HepG2 (cell line): ENCODE measurements around the gene ABCC3. TPM values are rescaled to one million over a fixed set of nuclear protein-coding genes. Genes with fewer than 3 reads are reported as not detected.

ENCODE experiments used
- AHDC1 ChIP-seq: sonication (generic); formaldehyde crosslinking; IDR thresholded peaks from 2 replicates; pipeline ENCODE4 v1.5.1; 2020; ENCODE audit warnings: mild to moderate bottlenecking, missing genetic modification reagents, borderline replicate concordance
- ATF7-NPFF ChIP-seq: sonication (generic); formaldehyde crosslinking; IDR thresholded peaks from 2 replicates; pipeline ENCODE4 v1.8.1; 2023; ENCODE audit warnings: mild to moderate bottlenecking, low read depth, missing genetic modification reagents, moderate library complexity
- CCDC6 ChIP-seq: sonication (generic); formaldehyde crosslinking; IDR thresholded peaks from 2 replicates; pipeline ENCODE4 v1.8.1; 2022; ENCODE audit warnings: mild to moderate bottlenecking, missing genetic modification reagents, moderate library complexity
- HMG20A ChIP-seq: IDR thresholded peaks from 2 replicates; pipeline ENCODE4 v1.6.1; 2016; ENCODE audit warnings: borderline replicate concordance
- HNRNPUL1 ChIP-seq: fragments of 200-400 bp; formaldehyde crosslinking; IDR thresholded peaks from 2 replicates; pipeline ENCODE4 v1.6.1; 2017; ENCODE audit warnings: low read depth, mild to moderate bottlenecking, low read length, moderate library complexity
- JUN ChIP-seq: sonication (generic); formaldehyde crosslinking; IDR thresholded peaks from 2 replicates; pipeline ENCODE4 v1.4.0; 2020; ENCODE audit warnings: mild to moderate bottlenecking, missing genetic modification reagents
- MAFG ChIP-seq: sonication (generic); formaldehyde crosslinking; IDR thresholded peaks from 2 replicates; pipeline ENCODE4 v1.5.1; 2020; ENCODE audit warnings: mild to moderate bottlenecking, missing genetic modification reagents
- NFE2 ChIP-seq: sonication (generic); formaldehyde crosslinking; IDR thresholded peaks from 2 replicates; pipeline ENCODE4 v1.4.0; 2020; ENCODE audit warnings: missing genetic modification reagents
- SRSF4 ChIP-seq: fragments of 200-400 bp; formaldehyde crosslinking; IDR thresholded peaks from one replicate; pipeline ENCODE4 v1.6.1; 2018; ENCODE audit warnings: mild to moderate bottlenecking, low read depth, low read length, moderate library complexity; ENCODE audit not compliant: poor library complexity, severe bottlenecking
- SRSF9 ChIP-seq: fragments of 200-400 bp; formaldehyde crosslinking; IDR thresholded peaks from 2 replicates; pipeline ENCODE4 v1.6.1; 2018; ENCODE audit warnings: borderline replicate concordance, mild to moderate bottlenecking, low read depth, low read length; ENCODE audit not compliant: insufficient read depth, poor library complexity, severe bottlenecking
- SUZ12 ChIP-seq: fragments of 150-350 bp; IDR thresholded peaks from 2 replicates; pipeline ENCODE4 v1.6.1; 2014; ENCODE audit warnings: low read depth, low read length
- TOPORS ChIP-seq: sonication (generic); formaldehyde crosslinking; IDR thresholded peaks from 2 replicates; pipeline ENCODE4 v1.8.0; 2023; ENCODE audit warnings: mild to moderate bottlenecking, missing genetic modification reagents
- ZNF12 ChIP-seq: sonication (generic); formaldehyde crosslinking; IDR thresholded peaks from 2 replicates; pipeline ENCODE4 v1.5.0; 2020; ENCODE audit warnings: missing genetic modification reagents
- ZNF18 ChIP-seq: sonication (generic); formaldehyde crosslinking; IDR thresholded peaks from 2 replicates; pipeline ENCODE4 v1.8.0; 2022; ENCODE audit warnings: mild to moderate bottlenecking, missing genetic modification reagents; ENCODE audit not compliant: insufficient replicate concordance
- ZNF256 ChIP-seq: sonication (generic); formaldehyde crosslinking; conservative IDR thresholded peaks from 2 replicates; pipeline ENCODE4 v1.4.0; 2020; ENCODE audit warnings: missing genetic modification reagents
- ZNF282 ChIP-seq: fragments of 450-650 bp; IDR thresholded peaks from 2 replicates; pipeline ENCODE4 v1.6.1; 2018; ENCODE audit not compliant: partially characterized antibody
- ZNF704 ChIP-seq: sonication (generic); formaldehyde crosslinking; IDR thresholded peaks from 2 replicates; pipeline ENCODE4 v1.8.1; 2023; ENCODE audit warnings: mild to moderate bottlenecking, inconsistent platforms, moderate library complexity, missing genetic modification reagents, borderline replicate concordance
- ZNF781 ChIP-seq: sonication (generic); formaldehyde crosslinking; IDR thresholded peaks from 2 replicates; pipeline ENCODE4 v1.5.1; 2020; ENCODE audit warnings: borderline replicate concordance, mild to moderate bottlenecking, missing genetic modification reagents; ENCODE audit errors: not compliant biosample characterization
- ZNF839 ChIP-seq: sonication (generic); formaldehyde crosslinking; IDR thresholded peaks from 2 replicates; pipeline ENCODE4 v1.4.0; 2020; ENCODE audit warnings: missing genetic modification reagents, mild to moderate bottlenecking, borderline replicate concordance
- polyA plus RNA-seq, 8 experiments: library from polyadenylated mRNA; depleted of rRNA in 3 of 8; stranded (reverse) in 7 of 8; unstranded in 1 of 8; fragments of >200 nt; fragmentation: Illumina TruSeq in 4 of 8; extraction: Trizol in 4 of 8; gene quantifications; 2 replicates each; pipeline versions ENCODE4 v1.2.1 to v1.2.3, GENCODE V29; 2011 to 2016; ENCODE audit warnings: low read depth in 4 of 8, missing spikeins in 1 of 8, mixed read lengths in 1 of 8; ENCODE audit not compliant: insufficient read depth in 1 of 8
- total RNA-seq, 5 experiments: library from RNA; depleted of rRNA; stranded (reverse); fragments of >200 nt; fragmentation: Illumina TruSeq; extraction: Trizol; gene quantifications; 2 replicates each; pipeline ENCODE4 v1.2.3, GENCODE V29; 2016; ENCODE audit warnings: low read depth in 1 of 5

ABCC3 gene
- total and polyA plus RNA-seq, 2 of the 13 experiments (the other 11 are each of a cell fraction or from before 2014, with no cell fraction given) = 25.2 to 50.7 TPM

- TF ChIP-seq AHDC1 (CRISPR knock-in tag) (no peak), ZNF256 (CRISPR knock-in tag) (0 out of 2 replicates have a peak, but pooled peaks have one; percentile 33), TOPORS (CRISPR knock-in tag) (no peak), ZNF839 (no peak), SUZ12 (no peak), HMG20A (CRISPR knock-in tag) (peak; percentile 0; the same call in 1 of the 2 replicates), MAFG (no peak), CCDC6 (CRISPR knock-in tag) (no peak), SRSF9 (no peak), ATF7-NPFF (CRISPR knock-in tag) (no peak), JUN (0 out of 2 replicates have a peak, but pooled peaks have one; percentile 22), HNRNPUL1 (no peak), ZNF704 (CRISPR knock-in tag) (no peak), NFE2 (CRISPR knock-in tag) (0 out of 2 replicates have a peak, but pooled peaks have one; percentile 6), ZNF12 (CRISPR knock-in tag) (0 out of 2 replicates have a peak, but pooled peaks have one; percentile 36), ZNF282 (no peak), ZNF781 (no peak), ZNF18 (CRISPR knock-in tag) (no peak), SRSF4 (no peak)
These were observed 57.1 kb downstream of the ABCC3 start (continued) for GRCh38 chr17:50691550-50692447.
